WTC11 (cell line): ENCODE data around the gene PPP4R4. TPM values are rescaled to one million over a fixed set of nuclear protein-coding genes. Genes with fewer than 3 reads are reported as not detected.

Source experiments
- ATAC-seq: fragments of 200-7000 bp; cut with Tn5 transposase; 2 replicates; pipeline ENCODE4 v1.10.0; 2021; ENCODE audit warnings: mild to moderate bottlenecking, moderate library complexity
- CTCF ChIA-PET: fragments of 300-600 bp; sonication (Branson Sonifier 250); formaldehyde crosslinking; loops from one replicate; lab custom pipeline; 2021; ENCODE audit warnings: antibody characterized with exemption; lab: Charles Lee
- POLR2A ChIA-PET: fragments of 350-600 bp; sonication (Branson Sonifier 250); formaldehyde crosslinking; loops from one replicate; lab custom pipeline; 2021; ENCODE audit warnings: antibody characterized with exemption; lab: Charles Lee
- DNase-seq: peaks from one replicate; pipeline ENCODE4 v3.0.0; 2021; ENCODE audit warnings: low spot score
- H3K27ac Mint-ChIP-seq: 2 replicates; pipeline ENCODE4 v1.8.0; 2021; ENCODE audit warnings: mixed read lengths
- H3K27me3 Mint-ChIP-seq: 2 replicates; pipeline ENCODE4 v1.8.0; 2021; ENCODE audit warnings: low read depth, mild to moderate bottlenecking, moderate library complexity, mixed read lengths
- H3K36me3 Mint-ChIP-seq: 2 replicates; pipeline ENCODE4 v1.8.0; 2021; ENCODE audit warnings: mixed read lengths
- H3K4me1 Mint-ChIP-seq: 2 replicates; pipeline ENCODE4 v1.8.0; 2022; ENCODE audit warnings: mixed read lengths
- H3K4me3 Mint-ChIP-seq: 2 replicates; pipeline ENCODE4 v1.8.0; 2021; ENCODE audit warnings: mild to moderate bottlenecking, moderate library complexity, mixed read lengths
- H3K9me3 Mint-ChIP-seq: 2 replicates; pipeline ENCODE4 v1.8.0; 2021; ENCODE audit warnings: mixed read lengths
- AR ChIP-seq: fragments of 250-450 bp; sonication (Bioruptor Pico); IDR thresholded peaks from 2 replicates; pipeline ENCODE4 v1.9.0; 2021; ENCODE audit warnings: mild to moderate bottlenecking
- FOXK1 ChIP-seq: sonication (generic); formaldehyde crosslinking; IDR thresholded peaks from 2 replicates; pipeline ENCODE4 v1.8.0; 2022; ENCODE audit warnings: mild to moderate bottlenecking, moderate library complexity, missing genetic modification reagents
- GRHL2 ChIP-seq: fragments of 250-450 bp; sonication (Bioruptor Pico); IDR thresholded peaks from 2 replicates; pipeline ENCODE4 v1.8.0; 2022; ENCODE audit warnings: mild to moderate bottlenecking, moderate library complexity; ENCODE audit not compliant: insufficient replicate concordance, severe bottlenecking
- MXD4 ChIP-seq: fragments of 250-450 bp; sonication (Bioruptor Pico); IDR thresholded peaks from 2 replicates; pipeline ENCODE4 v1.8.0; 2021; ENCODE audit warnings: mild to moderate bottlenecking, moderate library complexity, borderline replicate concordance
- OVOL2 ChIP-seq: fragments of 250-450 bp; sonication (Bioruptor Pico); IDR thresholded peaks from 2 replicates; pipeline ENCODE4 v1.9.0; 2021; ENCODE audit warnings: mild to moderate bottlenecking, borderline replicate concordance
- PREB ChIP-seq: sonication (generic); formaldehyde crosslinking; IDR thresholded peaks from 2 replicates; pipeline ENCODE4 v1.8.1; 2022; ENCODE audit warnings: mild to moderate bottlenecking, missing genetic modification reagents, moderate library complexity, borderline replicate concordance
- PRRX2 ChIP-seq: fragments of 250-450 bp; sonication (Bioruptor Pico); IDR thresholded peaks from 2 replicates; pipeline ENCODE4 v1.8.0; 2021; ENCODE audit warnings: mild to moderate bottlenecking
- SMAD3 ChIP-seq: sonication (generic); formaldehyde crosslinking; IDR thresholded peaks from 2 replicates; pipeline ENCODE4 v1.8.0; 2022; ENCODE audit warnings: missing genetic modification reagents, mild to moderate bottlenecking, borderline replicate concordance
- SOX15 ChIP-seq: fragments of 250-450 bp; sonication (Bioruptor Pico); IDR thresholded peaks from 2 replicates; pipeline ENCODE4 v1.9.0; 2021; ENCODE audit warnings: mild to moderate bottlenecking
- TCF7 ChIP-seq: sonication (generic); formaldehyde crosslinking; IDR thresholded peaks from 2 replicates; pipeline ENCODE4 v1.8.0; 2022; ENCODE audit warnings: mild to moderate bottlenecking, low read depth, missing genetic modification reagents, moderate library complexity
- TP53 ChIP-seq: sonication (generic); formaldehyde crosslinking; IDR thresholded peaks from 2 replicates; pipeline ENCODE4 v1.8.1; 2023; ENCODE audit warnings: mild to moderate bottlenecking, missing genetic modification reagents
- ZNF423 ChIP-seq: fragments of 250-450 bp; sonication (Bioruptor Pico); IDR thresholded peaks from 2 replicates; pipeline ENCODE4 v2.1.2; 2022; ENCODE audit warnings: mild to moderate bottlenecking, moderate library complexity
- ZSCAN18 ChIP-seq: fragments of 250-450 bp; sonication (Bioruptor Pico); IDR thresholded peaks from 2 replicates; pipeline ENCODE4 v2.1.2; 2022; ENCODE audit warnings: mild to moderate bottlenecking, moderate library complexity
- total RNA-seq: library from RNA; stranded (reverse); gene quantifications from 3 replicates; pipeline ENCODE4 v1.2.3, GENCODE V29; 2021
- TF ChIP-seq, protein P1 (sequence below): sonication (generic); formaldehyde crosslinking; IDR thresholded peaks from 2 replicates; pipeline ENCODE4 v1.8.0; 2022; ENCODE audit warnings: mild to moderate bottlenecking, missing genetic modification reagents
- TF ChIP-seq, protein P2 (sequence below): fragments of 250-450 bp; sonication (Bioruptor Pico); IDR thresholded peaks from 2 replicates; pipeline ENCODE4 v1.9.0; 2021; ENCODE audit warnings: mild to moderate bottlenecking
- TF ChIP-seq, protein P3 (sequence below): sonication (generic); formaldehyde crosslinking; IDR thresholded peaks from 2 replicates; pipeline ENCODE4 v1.8.1; 2022; ENCODE audit warnings: low read depth, mild to moderate bottlenecking, moderate library complexity, missing genetic modification reagents, borderline replicate concordance
- TF ChIP-seq, protein P4 (sequence below): fragments of 250-450 bp; sonication (Bioruptor Pico); IDR thresholded peaks from 2 replicates; pipeline ENCODE4 v1.9.0; 2021; ENCODE audit warnings: mild to moderate bottlenecking, borderline replicate concordance

The PPP4R4 gene
- total RNA-seq, 1 experiment from 2014 or later: 9.6 TPM

- POLR2A ChIA-PET: interaction anchor here (0.5 kb wide), 1 partner anchor 140 kb away, joined by 3 read pairs; no protein-coding TSS in a partner anchor
- Mint-ChIP-seq H3K27me3 (no peaks in the 10 kb centered on the region), H3K4me3 (no peak overlapping the region), H3K9me3 (peaks cover 22% of the 10 kb centered on the region), H3K27ac (peak overlapping the region; percentile 37; the same call in 1 of the 2 replicates), H3K36me3 (peaks cover 15% of the 10 kb centered on the region), H3K4me1 (peaks cover 32% of the 10 kb centered on the region)
- CTCF ChIA-PET: interaction anchor here (0.6 to 1.2 kb wide), 4 partner anchors 12 to 253 kb away, joined by 4 to 5 read pairs (median 4); no protein-coding TSS in a partner anchor
- TF ChIP-seq PRRX2 (no peak), ZNF423 (no peak), OVOL2 (CRISPR knock-in tag) (no peak), PREB (CRISPR knock-in tag) (no peak)
- ATAC-seq (no peak), DNase-seq (no peak)
Observed at GRCh38 chr14:94192536-94192935, 18.4 kb downstream of the PPP4R4 start.

- ATAC-seq: peak; percentile 41; the same call in 1 of the 2 replicates
- no peaks in the 10 kb centered on the region for H3K27me3 Mint-ChIP-seq
- peak overlapping the region; percentile 3 for H3K4me3 Mint-ChIP-seq
- peaks cover 28% of the 10 kb centered on the region for H3K4me1 Mint-ChIP-seq
- peaks cover 25% of the 10 kb centered on the region for H3K9me3 Mint-ChIP-seq
- CTCF ChIA-PET: interaction anchor here (0.7 to 1.2 kb wide), 5 partner anchors 13 to 254 kb away, joined by 3 to 5 read pairs (median 4); no protein-coding TSS in a partner anchor
- H3K36me3 Mint-ChIP-seq: peaks cover 19% of the 10 kb centered on the region
- POLR2A ChIA-PET: interaction anchor here (0.9 kb wide), 1 partner anchor 20 kb away, joined by 3 read pairs; the partner anchor contains the start of gene PPP4R4
- H3K27ac Mint-ChIP-seq: peak overlapping the region; percentile 71
- DNase-seq: no peak
- TF ChIP-seq SOX15 (CRISPR knock-in tag) (no peak), MXD4 (CRISPR knock-in tag) (no peak), TCF7 (no peak), FOXK1 (no peak), ZSCAN18 (CRISPR knock-in tag) (no peak), PRRX2 (no peak), SMAD3 (CRISPR knock-in tag) (no peak), AR (CRISPR knock-in tag) (no peak), GRHL2 (no peak), TP53 (no peak)
- TF ChIP-seq, protein P1, sequence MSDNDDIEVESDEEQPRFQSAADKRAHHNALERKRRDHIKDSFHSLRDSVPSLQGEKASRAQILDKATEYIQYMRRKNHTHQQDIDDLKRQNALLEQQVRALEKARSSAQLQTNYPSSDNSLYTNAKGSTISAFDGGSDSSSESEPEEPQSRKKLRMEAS (CRISPR knock-in tag): no peak
- TF ChIP-seq, protein P2, sequence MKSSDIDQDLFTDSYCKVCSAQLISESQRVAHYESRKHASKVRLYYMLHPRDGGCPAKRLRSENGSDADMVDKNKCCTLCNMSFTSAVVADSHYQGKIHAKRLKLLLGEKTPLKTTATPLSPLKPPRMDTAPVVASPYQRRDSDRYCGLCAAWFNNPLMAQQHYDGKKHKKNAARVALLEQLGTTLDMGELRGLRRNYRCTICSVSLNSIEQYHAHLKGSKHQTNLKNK (CRISPR knock-in tag): no peak
- TF ChIP-seq, protein P3, sequence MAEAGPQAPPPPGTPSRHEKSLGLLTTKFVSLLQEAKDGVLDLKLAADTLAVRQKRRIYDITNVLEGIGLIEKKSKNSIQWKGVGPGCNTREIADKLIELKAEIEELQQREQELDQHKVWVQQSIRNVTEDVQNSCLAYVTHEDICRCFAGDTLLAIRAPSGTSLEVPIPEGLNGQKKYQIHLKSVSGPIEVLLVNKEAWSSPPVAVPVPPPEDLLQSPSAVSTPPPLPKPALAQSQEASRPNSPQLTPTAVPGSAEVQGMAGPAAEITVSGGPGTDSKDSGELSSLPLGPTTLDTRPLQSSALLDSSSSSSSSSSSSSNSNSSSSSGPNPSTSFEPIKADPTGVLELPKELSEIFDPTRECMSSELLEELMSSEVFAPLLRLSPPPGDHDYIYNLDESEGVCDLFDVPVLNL (CRISPR knock-in tag): no peak
- TF ChIP-seq, protein P4, sequence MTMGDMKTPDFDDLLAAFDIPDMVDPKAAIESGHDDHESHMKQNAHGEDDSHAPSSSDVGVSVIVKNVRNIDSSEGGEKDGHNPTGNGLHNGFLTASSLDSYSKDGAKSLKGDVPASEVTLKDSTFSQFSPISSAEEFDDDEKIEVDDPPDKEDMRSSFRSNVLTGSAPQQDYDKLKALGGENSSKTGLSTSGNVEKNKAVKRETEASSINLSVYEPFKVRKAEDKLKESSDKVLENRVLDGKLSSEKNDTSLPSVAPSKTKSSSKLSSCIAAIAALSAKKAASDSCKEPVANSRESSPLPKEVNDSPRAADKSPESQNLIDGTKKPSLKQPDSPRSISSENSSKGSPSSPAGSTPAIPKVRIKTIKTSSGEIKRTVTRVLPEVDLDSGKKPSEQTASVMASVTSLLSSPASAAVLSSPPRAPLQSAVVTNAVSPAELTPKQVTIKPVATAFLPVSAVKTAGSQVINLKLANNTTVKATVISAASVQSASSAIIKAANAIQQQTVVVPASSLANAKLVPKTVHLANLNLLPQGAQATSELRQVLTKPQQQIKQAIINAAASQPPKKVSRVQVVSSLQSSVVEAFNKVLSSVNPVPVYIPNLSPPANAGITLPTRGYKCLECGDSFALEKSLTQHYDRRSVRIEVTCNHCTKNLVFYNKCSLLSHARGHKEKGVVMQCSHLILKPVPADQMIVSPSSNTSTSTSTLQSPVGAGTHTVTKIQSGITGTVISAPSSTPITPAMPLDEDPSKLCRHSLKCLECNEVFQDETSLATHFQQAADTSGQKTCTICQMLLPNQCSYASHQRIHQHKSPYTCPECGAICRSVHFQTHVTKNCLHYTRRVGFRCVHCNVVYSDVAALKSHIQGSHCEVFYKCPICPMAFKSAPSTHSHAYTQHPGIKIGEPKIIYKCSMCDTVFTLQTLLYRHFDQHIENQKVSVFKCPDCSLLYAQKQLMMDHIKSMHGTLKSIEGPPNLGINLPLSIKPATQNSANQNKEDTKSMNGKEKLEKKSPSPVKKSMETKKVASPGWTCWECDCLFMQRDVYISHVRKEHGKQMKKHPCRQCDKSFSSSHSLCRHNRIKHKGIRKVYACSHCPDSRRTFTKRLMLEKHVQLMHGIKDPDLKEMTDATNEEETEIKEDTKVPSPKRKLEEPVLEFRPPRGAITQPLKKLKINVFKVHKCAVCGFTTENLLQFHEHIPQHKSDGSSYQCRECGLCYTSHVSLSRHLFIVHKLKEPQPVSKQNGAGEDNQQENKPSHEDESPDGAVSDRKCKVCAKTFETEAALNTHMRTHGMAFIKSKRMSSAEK (CRISPR knock-in tag): no peak
Observed at GRCh38 chr14:94193776-94194175, 19.7 kb downstream of the PPP4R4 start.
